Fibroblast of the aortic adventitia (primary cell): ENCODE data around the gene PRR15. TPM values are rescaled to one million over a fixed set of nuclear protein-coding genes. Genes with fewer than 3 reads are reported as not detected.
A peak's percentile ranks its signal among the peaks of the same experiment; 100 is the strongest.

ENCODE experiments used
- DNase-seq: peaks from one replicate; pipeline ENCODE4 v3.0.0-alpha.2; 2010; ENCODE audit warnings: low read depth
- H3K4me3 ChIP-seq: 2 replicates; pipeline ENCODE4 v1.5.1; 2011; ENCODE audit warnings: low read depth, mild to moderate bottlenecking, control low read depth, low read length, moderate library complexity
- CTCF ChIP-seq: IDR thresholded peaks from 2 replicates; pipeline ENCODE4 v1.5.1; 2011; ENCODE audit warnings: mild to moderate bottlenecking, low read length, control low read depth, inconsistent platforms; ENCODE audit not compliant: insufficient read depth
- total RNA-seq: library from RNA; depleted of rRNA; stranded (reverse); fragments of >200 nt; gene quantifications from 2 replicates; pipeline ENCODE4 v1.2.3, GENCODE V29; 2012; ENCODE audit warnings: low replicate concordance

The PRR15 gene
- total RNA-seq, 1 donor = 2.4 TPM

GRCh38 chr7:29588900-29589696, 25.5 kb downstream of the PRR15 start:
- H3K4me3 ChIP-seq = no peak overlapping the region
- TF ChIP-seq CTCF = peak; percentile 83
- peak; percentile 51 for DNase-seq

- no peak for DNase-seq
- H3K4me3 ChIP-seq = no peak overlapping the region
- no peak for TF ChIP-seq CTCF
Observed at GRCh38 chr7:29592866-29593265, 29.2 kb downstream of the PRR15 start.

- TF ChIP-seq CTCF = no peak
- DNase-seq = no peak
- no peak overlapping the region for H3K4me3 ChIP-seq
Observed at GRCh38 chr7:29593459-29593858, 29.8 kb downstream of the PRR15 start.

- DNase-seq = peak; percentile 95
- no peak for TF ChIP-seq CTCF
- no peak overlapping the region for H3K4me3 ChIP-seq
Observed at GRCh38 chr7:29596593-29597178, 33.1 kb downstream of the PRR15 start.

- no peak for DNase-seq
- H3K4me3 ChIP-seq = no peak overlapping the region
- no peak for TF ChIP-seq CTCF
Observed at GRCh38 chr7:29597266-29597665, 33.6 kb downstream of the PRR15 start.

- no peak for TF ChIP-seq CTCF
Observed at GRCh38 chr7:29598137-29598536, 34.5 kb downstream of the PRR15 start.

More at GRCh38 chr7:29598137-29598536, 34.5 kb downstream of the PRR15 start:
- no peak overlapping the region for H3K4me3 ChIP-seq
- no peak for DNase-seq
